Right ventricle myocardium inferior (tissue), 1 donor: Measurements from ENCODE around the gene PKMYT1. TPM values are rescaled to one million over a fixed set of nuclear protein-coding genes. Genes with fewer than 3 reads are reported as not detected.
A peak's percentile ranks its signal among the peaks of the same experiment; 100 is the strongest.

Experiments used
- ATAC-seq: fragments of 200-7000 bp; cut with Tn5 transposase; one replicate; pipeline ENCODE4 v1.9.1; 2020; ENCODE audit warnings: mild to moderate bottlenecking, moderate library complexity
- DNase-seq: peaks from one replicate; pipeline ENCODE4 v3.0.0; 2021; ENCODE audit errors: missing footprints
- intact Hi-C: fragments of 100-400 bp; cut with DNase I; formaldehyde crosslinking; loops from one replicate; pipeline ENCODE4 v1.11.0; 2022
- total RNA-seq: library from RNA; stranded (reverse); fragmentation: NEBNext Ultra II Directional; extraction: Animal tissue kit (Norgen Biotek cat#: 25700); gene quantifications from one replicate; pipeline ENCODE4 v1.2.1, GENCODE V29; 2021
- donor health status: DM: no; HTN: yes; CAD: no; lungs with severe emphysema.

The PKMYT1 gene
- total RNA-seq, 1 donor from 2014 or later = 2.9 TPM

GRCh38 chr16:3020247-3020603 is 40.0 kb upstream of the PKMYT1 start, which contains the start of gene TNFRSF12A:
Gene TNFRSF12A (plus strand): TSS chr16:3020368. CDS start chr16:3020398, 30 bp downstream.
- DNase-seq (peak; percentile 93), ATAC-seq (peak; percentile 49)
- intact Hi-C loops = no loop called here

GRCh38 chr16:3019594-3020246 is 39.5 kb upstream of the PKMYT1 start:
- ATAC-seq (no peak), DNase-seq (no peak)
- intact Hi-C loops = no loop called here

- intact Hi-C loops = no loop called here
- ATAC-seq (no peak), DNase-seq (no peak)
These were observed 37.7 kb upstream of the PKMYT1 start, which contains the start of gene CLDN6 for GRCh38 chr16:3017794-3018506. Gene CLDN6 (minus strand): TSS chr16:3018183. CDS start chr16:3016021, 2,162 bp downstream.

GRCh38 chr16:3017344-3017743 is 37.1 kb upstream of the PKMYT1 start:
- intact Hi-C loops = no loop called here
- DNase-seq (no peak), ATAC-seq (no peak)

GRCh38 chr16:3015865-3016521 is 35.7 kb upstream of the PKMYT1 start:
- no peak for ATAC-seq
- no peak for DNase-seq
- intact Hi-C loops = no loop called here

GRCh38 chr16:3014971-3015370 is 34.7 kb upstream of the PKMYT1 start:
- intact Hi-C loops = no loop called here
- no peak for ATAC-seq
- no peak for DNase-seq

- intact Hi-C loops = no loop called here
- ATAC-seq (no peak), DNase-seq (no peak)
These were observed 33.9 kb upstream of the PKMYT1 start for GRCh38 chr16:3013998-3014690.

- DNase-seq (no peak), ATAC-seq (no peak)
- intact Hi-C loops = no loop called here
These were observed 33.3 kb upstream of the PKMYT1 start for GRCh38 chr16:3013491-3013951.

GRCh38 chr16:3012828-3013420 is 32.7 kb upstream of the PKMYT1 start, which contains the start of gene CLDN9:
Gene CLDN9 (plus strand): TSS chr16:3012923. CDS start chr16:3013363, 440 bp downstream.
- ATAC-seq = no peak
- intact Hi-C loops = no loop called here
- DNase-seq = no peak

- intact Hi-C loops = no loop called here
- no peak for ATAC-seq
- DNase-seq = no peak
These were observed 32.0 kb upstream of the PKMYT1 start for GRCh38 chr16:3012246-3012645.

GRCh38 chr16:3010510-3010909 is 30.3 kb upstream of the PKMYT1 start:
- DNase-seq (no peak), ATAC-seq (no peak)
- intact Hi-C loops = no loop called here

- ATAC-seq (no peak), DNase-seq (no peak)
- intact Hi-C loops = no loop called here
These were observed 29.5 kb upstream of the PKMYT1 start for GRCh38 chr16:3009568-3010390.

- ATAC-seq (no peak), DNase-seq (no peak)
- intact Hi-C loops = no loop called here
These were observed 28.4 kb upstream of the PKMYT1 start for GRCh38 chr16:3008690-3009037.

- ATAC-seq = no peak
- intact Hi-C loops = no loop called here
- DNase-seq = peak; percentile 81
These were observed 27.9 kb upstream of the PKMYT1 start for GRCh38 chr16:3007957-3008689.

- intact Hi-C loops = no loop called here
- ATAC-seq = no peak
- DNase-seq = no peak
These were observed 27.1 kb upstream of the PKMYT1 start for GRCh38 chr16:3007059-3007956.

- no peak for DNase-seq
- ATAC-seq = no peak
- intact Hi-C loops = no loop called here
These were observed 24.6 kb upstream of the PKMYT1 start for GRCh38 chr16:3004781-3005284.
